ENCODE results near the gene ETV6. TPM values are rescaled to one million over a fixed set of nuclear protein-coding genes. Genes with fewer than 3 reads are reported as not detected.

Gene ETV6
- total RNA-seq, 1 experiment from 2014 or later: 17.2 TPM

DNA sequence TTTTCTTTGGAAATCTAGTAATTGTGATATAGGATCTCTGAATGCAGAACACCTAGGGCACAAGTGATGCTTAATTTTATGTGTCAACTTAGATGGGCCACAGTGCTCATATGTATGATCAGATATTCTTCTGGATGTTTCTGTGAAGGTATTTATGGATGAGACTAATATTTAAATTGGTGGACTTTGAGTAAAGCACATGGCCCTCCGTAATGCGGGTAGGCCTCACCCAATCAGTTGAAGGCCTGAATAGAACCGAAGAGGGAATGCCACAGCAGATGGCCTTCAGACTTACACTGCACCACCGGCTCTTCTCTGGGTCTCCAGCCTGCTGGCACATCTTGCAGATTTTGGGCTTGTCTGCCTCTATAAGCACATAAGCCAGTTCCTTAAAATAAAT is 60.0 kb downstream of the ETV6 start:
- no peak overlapping the region for H3K27ac ChIP-seq (ENCODE audit: low read length)
- TF ChIP-seq, protein P1, sequence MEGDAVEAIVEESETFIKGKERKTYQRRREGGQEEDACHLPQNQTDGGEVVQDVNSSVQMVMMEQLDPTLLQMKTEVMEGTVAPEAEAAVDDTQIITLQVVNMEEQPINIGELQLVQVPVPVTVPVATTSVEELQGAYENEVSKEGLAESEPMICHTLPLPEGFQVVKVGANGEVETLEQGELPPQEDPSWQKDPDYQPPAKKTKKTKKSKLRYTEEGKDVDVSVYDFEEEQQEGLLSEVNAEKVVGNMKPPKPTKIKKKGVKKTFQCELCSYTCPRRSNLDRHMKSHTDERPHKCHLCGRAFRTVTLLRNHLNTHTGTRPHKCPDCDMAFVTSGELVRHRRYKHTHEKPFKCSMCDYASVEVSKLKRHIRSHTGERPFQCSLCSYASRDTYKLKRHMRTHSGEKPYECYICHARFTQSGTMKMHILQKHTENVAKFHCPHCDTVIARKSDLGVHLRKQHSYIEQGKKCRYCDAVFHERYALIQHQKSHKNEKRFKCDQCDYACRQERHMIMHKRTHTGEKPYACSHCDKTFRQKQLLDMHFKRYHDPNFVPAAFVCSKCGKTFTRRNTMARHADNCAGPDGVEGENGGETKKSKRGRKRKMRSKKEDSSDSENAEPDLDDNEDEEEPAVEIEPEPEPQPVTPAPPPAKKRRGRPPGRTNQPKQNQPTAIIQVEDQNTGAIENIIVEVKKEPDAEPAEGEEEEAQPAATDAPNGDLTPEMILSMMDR (IDR thresholded peaks at IDR 0.05): no peak
- TF ChIP-seq SIN3A (IDR thresholded peaks at IDR 0.05; ENCODE audit: borderline replicate concordance, insufficient read depth, low read depth, low read length) (no peak), POLR2AphosphoS5 (IDR thresholded peaks at IDR 0.05; ENCODE audit: low read depth, low read length) (no peak), TCF7L2 (IDR thresholded peaks at IDR 0.05; ENCODE audit: low read depth, low read length) (no peak)
- TF ChIP-seq, protein P2, sequence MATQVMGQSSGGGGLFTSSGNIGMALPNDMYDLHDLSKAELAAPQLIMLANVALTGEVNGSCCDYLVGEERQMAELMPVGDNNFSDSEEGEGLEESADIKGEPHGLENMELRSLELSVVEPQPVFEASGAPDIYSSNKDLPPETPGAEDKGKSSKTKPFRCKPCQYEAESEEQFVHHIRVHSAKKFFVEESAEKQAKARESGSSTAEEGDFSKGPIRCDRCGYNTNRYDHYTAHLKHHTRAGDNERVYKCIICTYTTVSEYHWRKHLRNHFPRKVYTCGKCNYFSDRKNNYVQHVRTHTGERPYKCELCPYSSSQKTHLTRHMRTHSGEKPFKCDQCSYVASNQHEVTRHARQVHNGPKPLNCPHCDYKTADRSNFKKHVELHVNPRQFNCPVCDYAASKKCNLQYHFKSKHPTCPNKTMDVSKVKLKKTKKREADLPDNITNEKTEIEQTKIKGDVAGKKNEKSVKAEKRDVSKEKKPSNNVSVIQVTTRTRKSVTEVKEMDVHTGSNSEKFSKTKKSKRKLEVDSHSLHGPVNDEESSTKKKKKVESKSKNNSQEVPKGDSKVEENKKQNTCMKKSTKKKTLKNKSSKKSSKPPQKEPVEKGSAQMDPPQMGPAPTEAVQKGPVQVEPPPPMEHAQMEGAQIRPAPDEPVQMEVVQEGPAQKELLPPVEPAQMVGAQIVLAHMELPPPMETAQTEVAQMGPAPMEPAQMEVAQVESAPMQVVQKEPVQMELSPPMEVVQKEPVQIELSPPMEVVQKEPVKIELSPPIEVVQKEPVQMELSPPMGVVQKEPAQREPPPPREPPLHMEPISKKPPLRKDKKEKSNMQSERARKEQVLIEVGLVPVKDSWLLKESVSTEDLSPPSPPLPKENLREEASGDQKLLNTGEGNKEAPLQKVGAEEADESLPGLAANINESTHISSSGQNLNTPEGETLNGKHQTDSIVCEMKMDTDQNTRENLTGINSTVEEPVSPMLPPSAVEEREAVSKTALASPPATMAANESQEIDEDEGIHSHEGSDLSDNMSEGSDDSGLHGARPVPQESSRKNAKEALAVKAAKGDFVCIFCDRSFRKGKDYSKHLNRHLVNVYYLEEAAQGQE (IDR thresholded peaks at IDR 0.05; ENCODE audit: insufficient read depth in 1 of 2, low read depth in 2 of 2, low read length in 1 of 2): no peak
- H3K4me1 ChIP-seq (ENCODE audit: control insufficient read depth, insufficient read depth, low read length): no peaks in the 10 kb centered on the region
- intact Hi-C loops (cut with micrococcal nuclease; ENCODE audit: unreplicated experiment) (no loop called here), in situ Hi-C loops (cut with HindIII; ENCODE audit: low pct_unique_long_range_greater_than_20kb, low sequenced_read_pairs) (no loop called here)
- no peaks in the 10 kb centered on the region for H3K9me3 ChIP-seq (ENCODE audit: control insufficient read depth, insufficient read depth, low read depth, low read length)
- POLR2A ChIA-PET: no interaction called here
- CTCF ChIA-PET: no interaction called here
- no peak for DNase-seq (ENCODE audit: low read depth, low spot score)
- H3K27me3 ChIP-seq (ENCODE audit: control insufficient read depth, insufficient read depth, low read length): no peaks in the 10 kb centered on the region
- ATAC-seq: no peak
- H3K4me3 ChIP-seq (ENCODE audit: low read depth in 2 of 2, low read length in 2 of 2): no peak overlapping the region
- no TSS peak for BruUV-seq (replicated peaks)
- H3K36me3 ChIP-seq (ENCODE audit: control insufficient read depth, insufficient read depth, low read length): no peaks in the 10 kb centered on the region

GRCh38 chr12:11710431-11710830 is 61.0 kb downstream of the ETV6 start:
- Histone ChIP-seq H3K4me3 (ENCODE audit: low read depth in 2 of 2, low read length in 2 of 2) (no peak overlapping the region), H3K4me1 (ENCODE audit: control insufficient read depth, insufficient read depth, low read length) (no peaks in the 10 kb centered on the region), H3K27me3 (ENCODE audit: control insufficient read depth, insufficient read depth, low read length) (no peaks in the 10 kb centered on the region), H3K36me3 (ENCODE audit: control insufficient read depth, insufficient read depth, low read length) (no peaks in the 10 kb centered on the region), H3K9me3 (ENCODE audit: control insufficient read depth, insufficient read depth, low read depth, low read length) (no peaks in the 10 kb centered on the region), H3K27ac (ENCODE audit: low read length) (no peak overlapping the region)
- in situ Hi-C loops (cut with HindIII; ENCODE audit: low pct_unique_long_range_greater_than_20kb, low sequenced_read_pairs): no loop called here
- no peak for ATAC-seq
- TF ChIP-seq SIN3A (IDR thresholded peaks at IDR 0.05; ENCODE audit: borderline replicate concordance, insufficient read depth, low read depth, low read length) (no peak), POLR2AphosphoS5 (IDR thresholded peaks at IDR 0.05; ENCODE audit: low read depth, low read length) (no peak), TCF7L2 (IDR thresholded peaks at IDR 0.05; ENCODE audit: low read depth, low read length) (no peak)
- TF ChIP-seq, protein P2 (IDR thresholded peaks at IDR 0.05; ENCODE audit: insufficient read depth in 1 of 2, low read depth in 2 of 2, low read length in 1 of 2): no peak
- TF ChIP-seq, protein P1 (IDR thresholded peaks at IDR 0.05): no peak
- CTCF ChIA-PET: no interaction called here
- intact Hi-C loops (cut with micrococcal nuclease; ENCODE audit: unreplicated experiment): no loop called here
- POLR2A ChIA-PET: no interaction called here
- no peak for DNase-seq (ENCODE audit: low read depth, low spot score)
- no TSS peak for BruUV-seq (replicated peaks)

All from Panc1 (cell line).